GM19351 (cell line): ENCODE measurements around the gene GET4.

Experiments
- ATAC-seq: cut with Tn5 transposase; IDR thresholded peaks from one replicate; pipeline ENCODE4 v1.9.1; 2021; ENCODE audit warnings: mild to moderate bottlenecking, moderate library complexity; ENCODE audit not compliant: unreplicated experiment

The GET4 gene

DNA sequence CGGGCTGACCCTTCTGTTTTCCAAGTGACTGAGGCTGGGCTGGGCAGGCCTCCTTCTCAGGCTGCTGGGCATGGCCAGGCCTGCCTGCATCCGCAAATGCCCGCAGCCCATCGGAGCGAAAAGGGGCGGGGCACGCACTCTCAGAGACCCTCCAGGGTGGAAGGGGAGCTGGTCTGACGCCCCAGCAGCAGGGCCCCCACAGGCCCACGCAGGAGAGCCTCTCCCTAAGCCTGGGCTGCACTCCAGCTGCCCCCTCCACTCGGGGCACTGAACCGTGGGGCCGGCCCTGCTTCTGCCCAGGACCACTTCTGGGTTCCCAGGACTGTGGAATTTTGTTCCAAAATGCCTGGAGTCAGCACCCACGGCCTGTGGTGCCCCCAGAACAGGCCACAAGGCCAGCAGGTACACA lies 68.8 kb downstream of the GET4 start:
- ATAC-seq, result no peak

- no peak for ATAC-seq
Observed at GRCh38 chr7:945556-946255, 69.4 kb downstream of the GET4 start.
